GM04504 (cell line): ENCODE data around the gene ALMS1.
"Not testable (repeated sequence)": the region's sequence is repeated elsewhere in the genome, so short reads cannot be mapped to it uniquely, and the experiment has no call there.

Experiments
- DNase-seq: peaks from one replicate; pipeline ENCODE4 v3.0.0-alpha.2; 2012; ENCODE audit warnings: low read depth

Gene ALMS1

DNA sequence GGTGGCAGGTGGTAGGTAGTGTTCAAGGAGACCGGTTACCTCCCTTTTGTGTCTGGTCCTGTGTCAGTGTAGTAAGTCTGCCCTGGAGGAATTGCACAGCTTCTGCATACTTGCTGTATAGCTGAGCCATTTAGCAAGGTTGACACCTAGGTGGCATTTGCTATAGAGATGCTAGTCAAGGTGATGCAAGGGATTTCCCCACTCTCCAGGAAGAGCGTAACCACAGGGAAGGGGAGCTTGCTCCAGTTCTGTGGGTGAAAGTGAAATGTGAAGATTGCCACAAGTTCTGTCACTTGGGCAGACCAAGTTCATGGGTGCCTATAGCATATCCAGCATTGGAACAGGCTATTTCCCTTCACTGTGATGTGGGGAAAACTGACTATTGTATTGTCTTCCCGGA is 228.5 kb downstream of the ALMS1 start:
- DNase-seq = no peak

DNA sequence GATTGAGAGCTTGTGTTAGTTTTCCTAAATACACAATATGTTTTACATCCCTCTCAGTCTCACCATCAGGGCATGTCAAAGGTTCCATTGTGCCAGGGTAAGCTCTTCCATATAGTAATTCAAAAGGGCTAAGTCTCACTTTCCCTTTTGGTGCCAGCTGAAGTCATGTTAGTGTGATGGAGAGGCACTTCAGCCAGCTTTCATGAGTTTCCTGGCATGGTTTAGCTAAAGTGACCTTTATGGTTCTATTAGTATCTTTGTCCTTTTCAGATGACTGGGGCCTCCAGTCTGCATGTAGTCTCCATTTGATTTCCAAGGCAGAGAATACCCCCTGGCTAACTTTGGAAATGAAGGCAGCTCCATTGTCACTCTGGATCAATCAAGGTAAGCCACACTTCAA is 229.4 kb downstream of the ALMS1 start:
- no peak for DNase-seq

DNA sequence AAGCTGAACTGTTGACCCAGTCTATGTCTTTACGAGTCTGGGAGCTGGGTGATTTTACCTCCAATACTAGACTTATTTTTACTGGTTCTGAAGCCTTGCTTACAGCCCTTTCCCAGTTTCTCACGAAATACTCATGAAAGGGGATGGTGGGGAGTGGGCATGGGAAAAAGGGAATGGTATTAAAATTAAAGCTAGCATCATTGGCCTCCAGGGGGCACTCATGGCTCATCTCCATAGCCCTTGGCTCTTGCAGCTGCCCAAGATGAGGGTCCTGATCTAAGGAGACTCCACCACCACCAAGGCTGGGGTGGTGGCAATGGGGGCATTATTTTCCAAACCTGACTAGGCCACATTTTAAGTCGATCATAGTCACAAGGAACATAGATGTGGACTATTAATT is 234.3 kb downstream of the ALMS1 start:
- DNase-seq = not testable (repeated sequence)

DNA sequence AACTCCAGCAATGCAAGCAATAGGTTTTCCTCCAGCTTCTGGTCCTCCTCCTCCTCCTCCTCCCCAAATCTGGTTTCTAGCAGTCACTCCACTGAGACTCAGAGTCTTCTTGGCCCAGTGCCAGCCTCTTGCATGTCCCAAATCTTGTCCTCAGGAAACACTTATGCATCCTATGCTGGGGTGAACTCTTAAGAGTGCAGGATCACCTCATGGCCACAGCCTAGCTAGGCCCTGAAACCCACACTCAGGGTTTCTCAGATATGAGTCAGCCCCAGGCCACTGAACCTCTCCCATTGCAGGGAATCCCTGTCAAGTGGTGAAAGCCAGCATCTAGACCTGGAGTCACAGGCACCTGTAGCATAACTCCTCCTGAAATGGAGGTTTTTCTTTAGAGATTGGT is 238.4 kb downstream of the ALMS1 start:
- not testable (repeated sequence) for DNase-seq

DNA sequence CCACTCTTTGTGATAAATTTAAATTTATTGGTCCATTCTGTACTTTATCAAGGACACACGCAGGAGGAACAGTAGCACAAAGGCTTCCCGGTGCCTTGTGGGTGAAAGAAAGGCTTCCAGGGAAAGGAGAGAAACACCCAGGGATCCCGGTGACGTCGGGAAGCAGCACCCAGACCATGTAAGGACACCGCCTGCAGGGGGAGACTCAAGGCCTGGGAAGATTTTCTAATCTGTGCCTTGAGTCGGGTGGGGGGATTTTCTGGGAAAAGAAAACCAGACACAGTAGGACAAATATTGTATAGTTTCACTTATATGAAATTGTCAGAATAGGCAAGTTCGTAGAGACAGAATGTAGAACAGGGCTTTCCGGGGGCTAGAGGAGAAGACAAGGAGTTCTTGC is 239.0 kb downstream of the ALMS1 start:
- not testable (repeated sequence) for DNase-seq

DNA sequence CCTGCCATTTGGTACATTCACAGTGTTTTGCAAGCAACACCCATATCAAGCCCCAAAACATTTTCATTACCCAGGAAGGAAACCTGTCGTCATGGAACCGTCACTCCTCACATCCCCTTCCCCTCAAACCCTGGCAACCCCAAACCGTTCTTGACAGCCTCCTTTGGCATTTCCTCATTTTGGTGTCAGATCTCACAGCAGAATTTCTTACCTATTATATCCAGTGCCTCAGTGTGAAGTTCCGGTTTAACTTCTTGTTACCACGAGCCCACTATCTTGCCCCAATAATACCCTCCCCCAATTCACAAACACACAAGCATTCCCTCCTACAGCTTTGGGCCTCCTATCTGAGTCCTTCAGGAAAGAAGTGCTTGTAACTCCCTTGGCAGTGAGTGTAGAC is 240.6 kb downstream of the ALMS1 start:
- DNase-seq = not testable (repeated sequence)

DNA sequence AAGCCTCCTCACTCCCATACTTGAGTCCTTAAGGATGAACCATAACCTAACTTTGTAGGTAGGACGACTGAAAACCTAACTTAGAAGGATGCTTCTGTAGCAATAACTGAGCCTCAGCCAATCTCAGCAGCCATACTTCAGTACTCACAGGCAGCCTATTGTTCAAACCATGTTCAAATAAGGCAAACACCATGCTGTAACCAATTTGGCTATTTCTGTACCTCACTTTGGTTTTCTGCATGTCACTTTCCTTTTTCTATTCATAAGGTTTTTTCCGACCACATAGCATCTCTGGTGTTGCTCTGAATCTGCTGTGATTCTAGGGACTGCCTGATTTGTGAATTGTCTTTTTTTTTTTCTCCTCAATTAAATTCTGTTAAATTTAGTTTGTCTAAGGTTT is 242.9 kb downstream of the ALMS1 start:
- DNase-seq = not testable (repeated sequence)

DNA sequence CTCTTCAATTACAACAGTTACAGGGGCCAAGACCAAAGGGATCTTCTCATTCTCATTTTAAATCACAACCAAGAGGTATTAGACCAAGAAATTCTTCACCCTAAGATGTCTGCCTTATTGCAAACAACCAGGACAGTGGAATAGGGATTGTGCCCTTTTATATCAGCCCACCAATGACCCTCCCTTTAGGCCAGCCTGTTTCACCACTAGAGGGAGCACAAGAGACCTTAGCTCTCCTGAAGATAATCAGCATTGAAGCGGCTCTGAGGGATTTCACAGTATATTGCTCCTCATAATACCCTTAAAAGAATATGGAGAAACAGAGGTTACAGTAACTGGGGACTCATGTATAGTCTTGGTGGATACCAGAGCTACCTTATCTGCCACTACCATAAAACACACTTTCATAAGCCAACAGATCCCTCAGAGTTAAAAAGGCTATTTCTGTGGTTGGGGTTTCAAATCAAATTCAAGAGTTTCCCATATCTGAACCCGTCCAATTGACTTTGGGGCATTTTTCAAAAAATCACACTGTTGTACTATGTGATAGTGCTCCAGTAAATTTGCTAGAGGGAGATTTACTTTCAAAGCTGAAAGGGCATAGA is 245.1 kb downstream of the ALMS1 start:
- not testable (repeated sequence) for DNase-seq

DNA sequence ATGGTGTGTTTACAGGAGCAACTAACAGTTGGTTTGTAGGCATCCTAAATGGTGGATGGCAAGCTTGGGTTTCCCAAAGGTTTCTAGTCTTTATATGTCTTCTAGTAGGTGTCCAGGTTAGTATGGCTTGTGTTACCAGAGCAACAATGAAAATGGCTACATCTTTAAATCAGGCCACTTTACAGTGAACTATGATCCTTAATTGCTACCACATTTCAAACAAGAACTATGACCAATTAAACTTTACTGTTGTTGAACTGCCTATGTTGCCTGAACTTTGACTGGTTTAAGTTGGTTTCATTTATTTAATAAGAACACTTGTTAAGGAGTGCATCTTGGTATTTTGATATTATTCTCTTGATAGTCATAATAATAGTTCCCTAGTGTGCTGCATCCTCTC is 251.3 kb downstream of the ALMS1 start:
- not testable (repeated sequence) for DNase-seq

DNA sequence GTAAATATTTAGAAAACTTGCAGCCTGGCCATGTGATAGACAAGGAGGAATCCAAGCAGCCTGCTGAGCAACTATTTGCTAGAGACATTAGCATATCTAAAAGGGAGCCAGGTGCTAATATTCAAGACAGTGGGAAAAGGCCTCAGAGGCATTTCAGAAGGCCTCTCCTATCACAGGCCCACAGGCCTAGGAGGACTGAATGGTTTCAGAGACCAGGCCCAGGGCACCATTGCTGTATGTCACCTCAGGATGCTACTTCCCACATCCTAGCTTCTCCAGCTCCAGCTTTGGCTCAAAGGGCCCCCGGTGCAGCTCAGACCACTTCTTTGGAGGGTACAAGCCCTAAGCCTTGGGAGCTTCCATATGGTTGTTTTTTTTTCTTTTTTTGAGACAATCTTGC is 252.8 kb downstream of the ALMS1 start:
- DNase-seq = no peak

DNA sequence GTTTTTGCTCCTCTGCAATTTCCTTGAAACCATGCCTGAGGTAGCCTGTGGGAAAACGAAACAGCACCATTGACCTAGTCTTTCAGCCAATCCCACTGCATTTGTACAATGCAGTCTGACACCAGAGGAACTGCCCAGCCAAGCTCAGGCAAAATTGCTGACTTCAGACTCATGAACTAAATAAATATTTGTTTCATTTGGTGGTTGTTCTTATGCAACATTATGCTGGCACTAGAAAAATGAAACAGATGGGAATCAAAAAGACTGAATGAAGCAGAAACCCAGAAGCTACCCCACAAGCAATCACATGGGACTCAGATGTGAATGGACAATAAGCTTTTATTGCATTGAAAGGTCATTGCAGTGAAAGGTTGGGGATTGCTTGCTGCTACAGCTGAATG is 254.9 kb downstream of the ALMS1 start:
- no peak for DNase-seq

DNA sequence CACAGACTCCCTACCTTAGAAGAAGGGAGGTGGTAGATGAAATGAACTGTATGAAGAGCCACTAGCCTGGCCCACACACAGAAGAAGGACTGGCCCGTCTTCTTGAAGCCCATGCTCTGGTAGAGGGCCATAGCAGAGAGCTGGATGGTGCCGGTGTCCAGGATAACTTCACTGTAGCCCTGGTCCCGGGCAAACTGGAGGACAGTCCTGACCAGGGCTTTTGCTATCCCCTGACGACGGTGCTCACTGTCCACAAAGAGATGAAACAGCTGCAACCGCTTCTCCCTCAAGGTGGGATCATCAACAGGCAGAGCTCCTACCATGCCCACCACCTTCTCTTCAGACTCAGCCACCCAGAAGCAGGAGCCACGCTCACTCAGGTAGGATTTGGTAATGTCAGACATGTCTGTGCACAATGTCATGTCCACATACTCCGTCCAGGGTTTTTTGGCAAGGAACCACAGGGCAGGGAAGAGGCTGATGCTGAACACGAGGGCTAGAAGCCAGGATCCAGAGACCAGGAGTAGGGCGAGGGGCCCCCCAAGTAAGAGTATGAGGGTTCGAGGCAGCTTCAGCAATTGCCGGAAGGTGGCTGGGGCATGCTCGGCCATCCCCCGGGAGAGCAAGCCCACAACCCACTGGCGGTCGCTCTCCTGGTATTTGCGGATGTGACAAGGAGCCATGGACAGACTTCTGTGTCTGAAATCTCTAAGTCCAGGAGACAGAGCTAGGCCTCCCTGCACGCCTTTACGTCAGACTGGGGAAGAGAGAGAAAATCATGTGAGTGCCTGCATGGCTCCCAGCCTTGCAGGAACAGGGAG is 255.5 kb downstream of the ALMS1 start:
- DNase-seq = no peak

DNA sequence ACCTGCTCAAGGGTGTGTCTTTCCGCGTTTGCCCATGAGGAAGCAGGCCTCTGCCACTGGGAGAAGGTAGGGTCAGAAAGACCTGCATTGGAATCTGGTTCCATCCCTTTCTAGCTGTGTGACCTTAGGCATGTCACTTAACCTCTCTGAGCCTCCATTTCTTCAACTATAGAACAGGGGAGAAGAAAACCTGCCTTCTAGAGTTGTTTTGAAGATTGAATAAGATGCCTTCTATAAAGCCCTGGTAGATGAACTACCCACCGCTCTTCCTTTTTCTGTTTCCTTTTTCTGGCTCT is 256.1 kb downstream of the ALMS1 start:
- DNase-seq = no peak

DNA sequence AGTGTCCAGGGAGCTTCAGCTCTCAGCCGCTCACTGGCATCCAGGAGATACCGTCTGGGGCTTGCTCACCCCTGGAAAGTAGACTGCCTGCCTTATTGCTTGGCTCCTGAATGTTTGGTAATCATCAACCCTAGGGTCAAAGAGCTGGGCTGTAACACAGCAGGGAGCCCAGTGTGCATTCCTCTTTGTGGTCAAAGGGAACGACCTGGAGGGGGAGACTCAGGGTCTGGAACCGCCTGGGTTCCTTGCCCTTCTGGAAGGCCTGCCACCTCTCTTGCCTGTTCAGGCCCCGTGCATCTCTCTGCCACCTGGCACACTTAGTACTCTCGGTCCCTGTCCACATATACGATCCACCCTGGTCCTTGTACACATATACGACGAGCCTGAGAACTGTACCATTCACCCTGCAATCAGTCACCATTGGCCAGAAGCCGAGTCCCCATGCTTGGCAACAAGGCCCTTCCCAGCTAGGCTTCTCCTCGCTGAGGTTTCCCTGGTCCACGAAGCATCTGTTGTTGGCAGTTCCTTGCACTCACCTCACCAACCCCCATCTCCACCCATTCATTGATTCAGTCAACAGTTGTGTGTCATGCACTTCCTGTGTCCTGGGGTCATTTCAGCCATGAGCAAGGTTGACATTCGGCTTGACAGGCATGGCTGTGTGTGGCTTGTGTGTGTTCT is 256.8 kb downstream of the ALMS1 start, which contains the start of gene NAT8:
Gene NAT8 (minus strand): TSS at position 85 of the 681 bp plus-strand sequence. CDS start 794 bp downstream, outside the sequence.
- DNase-seq = no peak

DNA sequence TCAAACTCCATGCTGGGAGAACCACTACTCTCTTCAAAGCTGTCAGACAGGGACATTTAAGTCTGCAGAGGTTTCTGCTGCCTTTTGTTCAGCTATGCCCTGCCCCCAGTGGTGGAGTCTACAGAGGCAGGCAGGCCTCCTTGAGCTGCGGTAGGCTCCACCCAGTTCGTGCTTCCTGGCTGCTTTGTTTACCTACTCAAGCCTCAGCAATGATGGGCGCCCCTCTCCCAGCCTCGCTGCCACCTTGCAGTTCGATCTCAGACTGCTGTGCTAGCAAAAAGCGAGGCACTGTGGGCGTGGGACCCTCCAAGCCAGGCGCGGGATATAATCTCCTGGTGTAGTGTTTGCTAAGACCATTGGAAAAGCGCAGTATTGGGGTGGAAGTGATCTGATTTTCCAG is 262.1 kb downstream of the ALMS1 start:
- not testable (repeated sequence) for DNase-seq

DNA sequence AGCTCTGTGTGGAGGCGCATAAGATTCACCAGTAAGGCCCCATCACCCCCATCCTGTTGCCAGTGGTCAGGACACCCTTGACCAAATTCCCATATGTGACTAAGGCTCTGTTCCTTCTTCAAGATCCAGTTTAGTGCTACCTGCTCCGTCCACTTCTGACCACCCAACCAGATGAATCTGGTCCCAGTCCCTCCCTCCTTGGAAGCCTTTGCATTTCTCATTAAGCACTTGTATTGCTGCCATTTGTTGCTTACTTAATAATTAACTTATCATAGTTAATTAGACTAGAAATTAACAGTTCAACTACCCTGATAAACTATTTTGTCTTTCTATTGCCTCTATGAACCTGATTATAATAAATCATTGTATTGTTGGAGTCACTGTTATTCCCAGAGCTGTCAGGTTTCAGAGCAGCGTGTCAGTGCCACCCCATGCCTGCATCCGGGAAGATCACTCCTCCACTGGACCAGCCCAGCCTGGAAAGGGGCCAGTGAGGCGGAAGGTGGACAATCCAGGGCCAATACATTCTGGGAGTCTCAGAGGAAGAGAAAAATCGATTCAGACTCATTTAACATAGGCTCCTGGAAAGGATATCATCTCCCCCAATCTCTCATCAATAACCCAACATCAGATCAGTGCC is 266.1 kb downstream of the ALMS1 start:
- no peak for DNase-seq

DNA sequence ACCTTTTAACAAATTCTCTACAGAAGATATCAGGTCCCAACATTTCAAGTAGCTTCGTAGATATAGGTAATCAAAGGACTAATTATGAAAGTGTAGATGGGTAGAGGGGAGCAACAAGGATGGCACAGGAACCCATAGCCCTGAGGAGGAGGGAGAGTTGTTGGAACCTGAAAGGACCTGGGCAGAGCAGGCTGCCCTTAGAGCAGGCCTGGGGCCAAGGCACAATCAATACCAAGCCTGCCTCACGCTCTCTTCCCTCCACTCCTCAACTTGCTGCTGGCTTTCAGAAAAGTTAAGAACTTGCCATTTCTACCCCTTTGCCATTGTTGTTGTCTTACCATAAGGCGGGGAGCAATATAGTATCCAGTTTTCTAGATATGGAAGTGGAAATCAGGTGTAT is 266.7 kb downstream of the ALMS1 start:
- no peak for DNase-seq

DNA sequence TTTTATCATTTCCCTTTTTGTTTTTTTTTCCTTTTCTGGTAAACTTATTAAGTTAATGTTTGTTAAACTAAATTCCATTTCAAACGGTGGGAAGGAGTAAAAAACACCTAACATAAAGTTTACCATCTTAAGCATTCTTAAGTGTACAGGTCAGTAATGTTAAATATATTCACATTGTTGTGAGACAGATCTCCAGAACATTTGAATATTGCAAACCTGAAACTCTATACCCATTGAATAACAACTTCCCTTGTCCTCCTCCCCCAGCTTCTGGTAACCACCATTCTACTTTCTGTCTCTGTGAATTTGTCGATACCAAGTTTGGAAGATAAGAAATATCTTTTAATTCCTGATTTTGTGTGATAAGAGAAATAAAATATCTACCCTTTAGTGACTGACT is 268.5 kb downstream of the ALMS1 start:
- no peak for DNase-seq
